Liver (tissue), 9 donors: ENCODE results near the gene TRIM63. TPM values are rescaled to one million over a fixed set of nuclear protein-coding genes. Genes with fewer than 3 reads are reported as not detected.

ENCODE experiments used
- DNase-seq: peaks from one replicate; pipeline ENCODE4 v3.0.0-alpha.2; 2017; ENCODE audit warnings: low spot score
- H3K27ac ChIP-seq, 2 donors: one replicate each; pipeline ENCODE4 v1.7.0; 2013; ENCODE audit warnings: inconsistent platforms in 2 of 2, low read length in 2 of 2, control low read depth in 1 of 2, low read depth in 1 of 2, mild to moderate bottlenecking in 1 of 2
- H3K27me3 ChIP-seq, 4 donors: one replicate each; pipeline versions ENCODE4 v1.6.1 to v1.7.0; 2013; ENCODE audit warnings: low read length in 3 of 4, inconsistent platforms in 1 of 4, mild to moderate bottlenecking in 1 of 4, moderate library complexity in 1 of 4; ENCODE audit not compliant: control insufficient read depth in 4 of 4, insufficient read depth in 4 of 4
- H3K36me3 ChIP-seq, 4 donors: one replicate each; pipeline versions ENCODE4 v1.6.1 to v1.7.0; 2013; ENCODE audit warnings: low read length in 3 of 4, mild to moderate bottlenecking in 3 of 4, low read depth in 1 of 4, moderate library complexity in 1 of 4; ENCODE audit not compliant: control insufficient read depth in 4 of 4, insufficient read depth in 3 of 4
- H3K4me1 ChIP-seq, 4 donors: one replicate each; pipeline versions ENCODE4 v1.6.1 to v1.7.0; 2013; ENCODE audit warnings: low read length in 3 of 4, mild to moderate bottlenecking in 3 of 4, moderate library complexity in 1 of 4; ENCODE audit not compliant: control insufficient read depth in 4 of 4, insufficient read depth in 4 of 4
- H3K4me3 ChIP-seq, 3 donors: one replicate each; pipeline versions ENCODE4 v1.6.1 to v1.7.0; 2013; ENCODE audit warnings: low read length in 3 of 3, control low read depth in 1 of 3, low read depth in 1 of 3, mild to moderate bottlenecking in 1 of 3
- H3K9ac ChIP-seq, 2 donors: one replicate each; pipeline ENCODE4 v1.7.0; 2013; ENCODE audit warnings: low read length in 2 of 2, mild to moderate bottlenecking in 2 of 2, moderate library complexity in 2 of 2, control low read depth in 1 of 2, low read depth in 1 of 2
- H3K9me3 ChIP-seq, 4 donors: one replicate each; pipeline versions ENCODE4 v1.6.1 to v1.7.0; 2013; ENCODE audit warnings: low read length in 3 of 4; ENCODE audit not compliant: control insufficient read depth in 4 of 4
- EGR1 ChIP-seq, 2 donors: IDR thresholded peaks; 2 replicates each; pipeline ENCODE4 v1.6.1; 2016 to 2018; ENCODE audit warnings: antibody characterized with exemption in 2 of 2, low read depth in 2 of 2
- FOXA1 ChIP-seq: IDR thresholded peaks from 2 replicates; pipeline ENCODE4 v1.6.1; 2016; ENCODE audit warnings: antibody characterized with exemption
- FOXA2 ChIP-seq: IDR thresholded peaks from 2 replicates; pipeline ENCODE4 v1.6.1; 2016; ENCODE audit warnings: antibody characterized with exemption
- GABPA ChIP-seq, 2 donors: IDR thresholded peaks in 1 of 2; conservative IDR thresholded peaks in 1 of 2; 2 replicates each; pipeline ENCODE4 v1.6.1; 2016; ENCODE audit warnings: antibody characterized with exemption in 2 of 2, mild to moderate bottlenecking in 1 of 2, moderate library complexity in 1 of 2
- HNF4A ChIP-seq, 2 donors: conservative IDR thresholded peaks; 2 replicates each; pipeline ENCODE4 v1.6.1; 2016; ENCODE audit warnings: antibody characterized with exemption in 2 of 2, mild to moderate bottlenecking in 2 of 2
- HNF4G ChIP-seq: IDR thresholded peaks from 2 replicates; pipeline ENCODE4 v1.6.1; 2016; ENCODE audit warnings: antibody characterized with exemption
- JUND ChIP-seq, 2 donors: IDR thresholded peaks; 2 replicates each; pipeline ENCODE4 v1.6.1; 2016; ENCODE audit warnings: antibody characterized with exemption in 2 of 2
- TAF1 ChIP-seq: conservative IDR thresholded peaks from 2 replicates; pipeline ENCODE4 v1.6.1; 2016; ENCODE audit warnings: antibody characterized with exemption, mild to moderate bottlenecking
- YY1 ChIP-seq: IDR thresholded peaks from 2 replicates; pipeline ENCODE4 v1.6.1; 2016; ENCODE audit warnings: antibody characterized with exemption, mild to moderate bottlenecking
- WGBS: extraction: QIAGEN DNeasy Blood & Tissue Kit; methylation state at CpG from one replicate; pipeline ENCODE4 v1.1.7; 2013; 5-methylcytosine and 5-hydroxymethylcytosine counted together
- polyA plus RNA-seq, 2 donors: library from polyadenylated mRNA; stranded (reverse) in 1 of 2; unstranded in 1 of 2; fragments of 200-250 nt in 1 of 2; fragments of >200 nt in 1 of 2; fragmentation: Nextera tagmentation in 1 of 2; extraction: Ambion mirVana in 1 of 2; gene quantifications; one replicate each; pipeline versions ENCODE4 v1.2.1 to v1.2.3, GENCODE V29; 2013 to 2015
- total RNA-seq, 2 donors: library from RNA; depleted of rRNA; stranded (reverse); fragments of >200 nt; gene quantifications; one replicate each; pipeline ENCODE4 v1.2.3, GENCODE V29; 2014
- TF ChIP-seq, protein P1 (sequence below): IDR thresholded peaks from 2 replicates; pipeline ENCODE4 v1.6.1; 2016; ENCODE audit warnings: antibody characterized with exemption
- TF ChIP-seq, protein P2 (sequence below): fragments of 150-350 bp; IDR thresholded peaks from 2 replicates; pipeline ENCODE4 v1.5.1; 2017; ENCODE audit warnings: improper control_type of control experiment, low read depth, low read length; ENCODE audit not compliant: missing input control
- TF ChIP-seq, protein P3 (sequence below): IDR thresholded peaks from 2 replicates; pipeline ENCODE4 v1.6.1; 2016; ENCODE audit warnings: antibody characterized with exemption
- donor health status: healthy.
- donor health status: healthy.
- donor health status: healthy.
- donor health status: healthy.
- donor health status: healthy.

The TRIM63 gene
- total and polyA plus RNA-seq, 4 donors = 0.03 TPM; not detected in 3

DNA sequence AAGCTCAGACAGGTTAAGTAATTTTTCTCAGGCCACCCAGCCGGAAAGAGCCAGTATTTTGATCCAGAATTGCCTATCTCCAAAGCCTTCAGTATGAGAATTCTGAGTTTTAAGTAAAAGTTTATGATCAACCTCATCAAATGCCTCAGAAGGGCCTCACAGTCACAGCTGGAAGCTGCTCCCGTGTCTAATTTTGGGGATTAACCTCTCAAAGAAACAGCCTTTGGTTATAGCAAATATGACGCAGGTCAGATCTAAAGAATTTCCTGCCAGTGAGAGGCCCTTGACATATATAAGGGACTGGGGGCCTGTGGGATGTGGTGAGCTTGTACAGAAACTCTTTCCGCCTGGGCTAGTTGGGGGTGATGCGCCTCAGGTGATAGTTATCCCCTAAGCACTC is 43.6 kb downstream of the TRIM63 start:
- H3K9ac ChIP-seq = no peak overlapping the region
- H3K27me3 ChIP-seq = no peaks in the 10 kb centered on the region
- no peak overlapping the region for H3K27ac ChIP-seq
- 93% methylated on average over 5 of the region's 5 CpGs for WGBS
- H3K9me3 ChIP-seq = no peaks in the 10 kb centered on the region
- H3K36me3 ChIP-seq = no peaks in the 10 kb centered on the region
- peaks cover 0 to 2% (median 0%) of the 10 kb centered on the region in 4 donors for H3K4me1 ChIP-seq
- TF ChIP-seq, protein P1, sequence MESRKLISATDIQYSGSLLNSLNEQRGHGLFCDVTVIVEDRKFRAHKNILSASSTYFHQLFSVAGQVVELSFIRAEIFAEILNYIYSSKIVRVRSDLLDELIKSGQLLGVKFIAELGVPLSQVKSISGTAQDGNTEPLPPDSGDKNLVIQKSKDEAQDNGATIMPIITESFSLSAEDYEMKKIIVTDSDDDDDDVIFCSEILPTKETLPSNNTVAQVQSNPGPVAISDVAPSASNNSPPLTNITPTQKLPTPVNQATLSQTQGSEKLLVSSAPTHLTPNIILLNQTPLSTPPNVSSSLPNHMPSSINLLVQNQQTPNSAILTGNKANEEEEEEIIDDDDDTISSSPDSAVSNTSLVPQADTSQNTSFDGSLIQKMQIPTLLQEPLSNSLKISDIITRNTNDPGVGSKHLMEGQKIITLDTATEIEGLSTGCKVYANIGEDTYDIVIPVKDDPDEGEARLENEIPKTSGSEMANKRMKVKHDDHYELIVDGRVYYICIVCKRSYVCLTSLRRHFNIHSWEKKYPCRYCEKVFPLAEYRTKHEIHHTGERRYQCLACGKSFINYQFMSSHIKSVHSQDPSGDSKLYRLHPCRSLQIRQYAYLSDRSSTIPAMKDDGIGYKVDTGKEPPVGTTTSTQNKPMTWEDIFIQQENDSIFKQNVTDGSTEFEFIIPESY = no peak
- no peak for TF ChIP-seq JUND (IDR thresholded peaks at IDR 0.05)
- no peak for TF ChIP-seq GABPA (IDR thresholded peaks at IDR 0.05 in 1 of 2, conservative IDR thresholded peaks at IDR 0.05 in 1 of 2)
- no peak for DNase-seq
- no peak overlapping the region for H3K4me3 ChIP-seq

DNA sequence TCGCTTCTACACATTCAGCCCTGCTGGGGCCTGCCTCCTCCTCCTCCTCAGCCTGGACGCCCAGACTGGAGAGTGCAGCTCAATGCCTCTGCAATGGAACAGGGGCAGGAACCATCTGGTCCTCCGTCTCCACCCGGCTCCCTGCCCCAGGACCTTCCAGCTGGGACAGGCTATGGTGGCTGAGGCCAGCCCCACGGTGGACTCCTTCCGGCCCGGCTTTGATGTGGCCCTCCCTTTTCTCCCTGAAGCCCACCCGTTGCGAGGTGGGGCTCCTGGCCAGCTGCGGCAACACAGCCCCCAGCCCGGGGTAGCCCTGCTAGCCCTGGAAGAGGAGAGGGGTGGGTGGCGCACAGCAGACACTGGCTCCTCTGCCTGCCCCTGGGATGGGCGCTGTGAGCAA is 44.4 kb downstream of the TRIM63 start:
- DNase-seq = no peak
- Histone ChIP-seq H3K27me3 (no peaks in the 10 kb centered on the region), H3K36me3 (no peaks in the 10 kb centered on the region), H3K4me3 (no peak overlapping the region), H3K9ac (no peak overlapping the region), H3K27ac (no peak overlapping the region), H3K4me1 (peaks cover 0 to 5% (median 0%) of the 10 kb centered on the region in 4 donors), H3K9me3 (no peaks in the 10 kb centered on the region)
- 93% methylated on average over 13 of the region's 13 CpGs for WGBS
- TF ChIP-seq YY1 = no peak
- TF ChIP-seq, protein P1 = no peak
- no peak for TF ChIP-seq GABPA (IDR thresholded peaks at IDR 0.05 in 1 of 2, conservative IDR thresholded peaks at IDR 0.05 in 1 of 2)
- TF ChIP-seq TAF1 = no peak
- TF ChIP-seq, protein P2, sequence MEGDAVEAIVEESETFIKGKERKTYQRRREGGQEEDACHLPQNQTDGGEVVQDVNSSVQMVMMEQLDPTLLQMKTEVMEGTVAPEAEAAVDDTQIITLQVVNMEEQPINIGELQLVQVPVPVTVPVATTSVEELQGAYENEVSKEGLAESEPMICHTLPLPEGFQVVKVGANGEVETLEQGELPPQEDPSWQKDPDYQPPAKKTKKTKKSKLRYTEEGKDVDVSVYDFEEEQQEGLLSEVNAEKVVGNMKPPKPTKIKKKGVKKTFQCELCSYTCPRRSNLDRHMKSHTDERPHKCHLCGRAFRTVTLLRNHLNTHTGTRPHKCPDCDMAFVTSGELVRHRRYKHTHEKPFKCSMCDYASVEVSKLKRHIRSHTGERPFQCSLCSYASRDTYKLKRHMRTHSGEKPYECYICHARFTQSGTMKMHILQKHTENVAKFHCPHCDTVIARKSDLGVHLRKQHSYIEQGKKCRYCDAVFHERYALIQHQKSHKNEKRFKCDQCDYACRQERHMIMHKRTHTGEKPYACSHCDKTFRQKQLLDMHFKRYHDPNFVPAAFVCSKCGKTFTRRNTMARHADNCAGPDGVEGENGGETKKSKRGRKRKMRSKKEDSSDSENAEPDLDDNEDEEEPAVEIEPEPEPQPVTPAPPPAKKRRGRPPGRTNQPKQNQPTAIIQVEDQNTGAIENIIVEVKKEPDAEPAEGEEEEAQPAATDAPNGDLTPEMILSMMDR = no peak
- TF ChIP-seq EGR1 (IDR thresholded peaks at IDR 0.05; ENCODE audit: low read depth in 2 of 2) = no peak
- no peak for TF ChIP-seq HNF4G
- TF ChIP-seq FOXA1 = no peak

DNA sequence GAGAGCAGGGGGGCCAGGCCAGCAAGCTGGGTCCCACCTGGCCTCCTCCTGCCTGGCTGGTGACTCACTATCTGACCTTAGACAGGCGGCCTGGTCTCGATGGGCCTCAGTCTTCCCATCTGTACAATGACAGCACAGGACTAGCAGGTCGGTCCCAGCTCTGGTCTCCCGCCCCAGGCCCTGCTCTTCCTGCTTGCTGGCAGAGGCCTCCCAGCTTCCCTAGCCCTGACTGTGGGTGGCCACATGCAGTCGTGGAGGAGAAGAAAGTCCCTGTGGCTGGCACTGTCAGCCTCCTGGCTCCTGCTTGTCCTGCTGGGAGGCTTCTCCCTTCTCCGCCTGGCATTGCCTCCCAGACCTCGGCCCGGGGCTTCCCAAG is 45.0 kb downstream of the TRIM63 start:
- no peaks in the 10 kb centered on the region for H3K27me3 ChIP-seq

More for the DNA sequence above, 45.0 kb downstream of the TRIM63 start:
- Histone ChIP-seq H3K4me3 (no peak overlapping the region), H3K4me1 (peaks cover 0 to 5% (median 0%) of the 10 kb centered on the region in 4 donors), H3K9me3 (no peaks in the 10 kb centered on the region), H3K36me3 (no peaks in the 10 kb centered on the region), H3K9ac (no peak overlapping the region), H3K27ac (no peak overlapping the region)
- TF ChIP-seq, protein P3, sequence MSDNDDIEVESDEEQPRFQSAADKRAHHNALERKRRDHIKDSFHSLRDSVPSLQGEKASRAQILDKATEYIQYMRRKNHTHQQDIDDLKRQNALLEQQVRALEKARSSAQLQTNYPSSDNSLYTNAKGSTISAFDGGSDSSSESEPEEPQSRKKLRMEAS = no peak
- no peak for TF ChIP-seq YY1
- TF ChIP-seq HNF4G = no peak
- no peak for TF ChIP-seq EGR1 (IDR thresholded peaks at IDR 0.05; ENCODE audit: low read depth in 2 of 2)
- TF ChIP-seq, protein P2 = no peak
- TF ChIP-seq FOXA2 = no peak
- TF ChIP-seq TAF1 = no peak
- no peak for TF ChIP-seq FOXA1
- TF ChIP-seq HNF4A (conservative IDR thresholded peaks at IDR 0.05) = no peak
- TF ChIP-seq, protein P1 = no peak
- no peak for TF ChIP-seq GABPA (IDR thresholded peaks at IDR 0.05 in 1 of 2, conservative IDR thresholded peaks at IDR 0.05 in 1 of 2)
- 81% methylated on average over 8 of the region's 8 CpGs for WGBS
- no peak for DNase-seq
